Activated B cell treated with CpG ODN at 0.5 μM for 24 hours (primary cell): ENCODE measurements around the gene MPRIP. TPM values are rescaled to one million over a fixed set of nuclear protein-coding genes. Genes with fewer than 3 reads are reported as not detected.
A peak's percentile ranks its signal among the peaks of the same experiment; 100 is the strongest.

Source experiments
- ATAC-seq: fragments of 200-7000 bp; cut with Tn5 transposase; one replicate; pipeline ENCODE4 v1.10.0; 2021; ENCODE audit warnings: low read depth, mild to moderate bottlenecking, moderate library complexity
- CTCF ChIA-PET: fragments of 350-600 bp; sonication (Branson Sonifier 250); formaldehyde crosslinking; loops from one replicate; lab custom pipeline; 2021; ENCODE audit warnings: antibody characterized with exemption; lab: Charles Lee
- POLR2A ChIA-PET: fragments of 350-600 bp; sonication (Branson Sonifier 250); formaldehyde crosslinking; loops from one replicate; lab custom pipeline; 2021; ENCODE audit warnings: antibody characterized with exemption; lab: Charles Lee
- DNase-seq: peaks from one replicate; pipeline ENCODE4 v3.0.0; 2022
- H3K27ac Mint-ChIP-seq: one replicate; pipeline ENCODE4 v1.8.0; 2020; ENCODE audit warnings: mixed read lengths
- H3K27me3 Mint-ChIP-seq: one replicate; pipeline ENCODE4 v1.8.0; 2021; ENCODE audit warnings: mixed read lengths
- H3K36me3 Mint-ChIP-seq: one replicate; pipeline ENCODE4 v1.8.0; 2021; ENCODE audit warnings: low read depth, mixed read lengths
- H3K4me1 Mint-ChIP-seq: one replicate; pipeline ENCODE4 v1.8.0; 2021; ENCODE audit warnings: mixed read lengths
- H3K4me3 Mint-ChIP-seq: one replicate; pipeline ENCODE4 v1.8.0; 2020; ENCODE audit warnings: mild to moderate bottlenecking, mixed read lengths
- H3K9me3 Mint-ChIP-seq: one replicate; pipeline ENCODE4 v1.8.0; 2020; ENCODE audit warnings: mixed read lengths
- CTCF ChIP-seq: fragments of 200-600 bp; IDR thresholded peaks from one replicate; pipeline ENCODE4 v1.8.0; 2022; ENCODE audit warnings: antibody characterized with exemption, mild to moderate bottlenecking
- intact Hi-C: fragments of 100-400 bp; cut with micrococcal nuclease; formaldehyde crosslinking; loops from one replicate; pipeline ENCODE4 v1.15.1; 2024
- total RNA-seq: library from RNA; stranded (reverse); gene quantifications from 2 replicates; pipeline ENCODE4 v1.2.3, GENCODE V29; 2022

MPRIP gene
- total RNA-seq, 1 donor from 2014 or later: 231 TPM

GRCh38 chr17:17151055-17151454, 108.8 kb downstream of the MPRIP start:
- ATAC-seq (no peak), DNase-seq (no peak)
- POLR2A ChIA-PET: no interaction called here
- peaks cover 84% of the 10 kb centered on the region for H3K36me3 Mint-ChIP-seq
- H3K4me1 Mint-ChIP-seq: peaks cover 8% of the 10 kb centered on the region
- no peak overlapping the region for H3K27ac Mint-ChIP-seq
- CTCF ChIA-PET: no interaction called here
- H3K27me3 Mint-ChIP-seq: no peaks in the 10 kb centered on the region
- no peak for TF ChIP-seq CTCF
- intact Hi-C loops: no loop called here
- H3K9me3 Mint-ChIP-seq: no peaks in the 10 kb centered on the region
- H3K4me3 Mint-ChIP-seq: no peak overlapping the region

DNA sequence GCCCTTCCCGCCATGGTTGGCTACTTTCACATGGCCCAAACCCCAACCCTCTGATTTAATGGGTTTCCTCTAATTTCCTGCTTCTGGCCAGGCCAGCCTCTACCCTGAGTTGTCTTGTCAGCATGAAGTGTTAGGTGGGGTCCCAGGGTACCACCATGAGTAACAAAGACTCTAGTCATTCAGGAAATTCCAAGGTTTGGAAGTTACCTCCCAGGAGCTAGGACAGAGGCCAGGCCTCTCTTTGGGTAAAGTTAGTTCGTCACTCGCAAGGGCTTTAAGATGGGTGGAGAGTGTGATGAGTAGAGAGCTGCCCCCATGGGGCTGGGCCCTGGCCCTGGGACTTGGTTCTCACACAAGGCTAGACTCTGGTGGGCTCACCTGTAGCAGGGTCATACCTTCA, 109.3 kb downstream of the MPRIP start:
- peaks cover 8% of the 10 kb centered on the region for H3K4me1 Mint-ChIP-seq
- ChIA-PET CTCF (no interaction called here), POLR2A (no interaction called here)
- no peak overlapping the region for H3K4me3 Mint-ChIP-seq
- ATAC-seq (no peak), DNase-seq (no peak)
- H3K9me3 Mint-ChIP-seq: no peaks in the 10 kb centered on the region
- no peaks in the 10 kb centered on the region for H3K27me3 Mint-ChIP-seq
- no peak for TF ChIP-seq CTCF
- intact Hi-C loops: no loop called here
- H3K27ac Mint-ChIP-seq: peak overlapping the region; percentile 9
- H3K36me3 Mint-ChIP-seq: peaks cover 84% of the 10 kb centered on the region

DNA sequence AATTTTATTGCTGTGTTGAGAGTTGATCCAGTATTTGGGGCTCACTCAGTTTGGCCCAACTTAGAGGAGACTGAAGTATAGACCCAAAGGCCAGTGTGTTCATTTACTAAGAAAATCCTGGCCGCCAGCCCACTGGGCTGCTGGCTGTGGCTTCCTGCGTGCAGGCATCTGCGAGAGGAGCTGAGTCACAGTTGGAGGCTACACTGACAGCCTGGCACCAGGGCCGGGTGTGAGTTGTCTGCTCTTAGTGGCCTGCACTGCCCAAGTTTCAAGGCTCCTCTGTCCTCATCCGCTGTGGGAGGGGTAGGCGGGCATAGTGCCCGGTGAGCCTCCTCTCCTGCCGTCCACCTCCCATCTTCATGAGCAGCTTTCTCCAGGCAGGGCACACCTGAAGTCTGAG, 109.7 kb downstream of the MPRIP start:
- H3K27me3 Mint-ChIP-seq: no peaks in the 10 kb centered on the region
- no peak overlapping the region for H3K27ac Mint-ChIP-seq
- no peaks in the 10 kb centered on the region for H3K9me3 Mint-ChIP-seq
- intact Hi-C loops: no loop called here
- no peak for ATAC-seq
- peaks cover 84% of the 10 kb centered on the region for H3K36me3 Mint-ChIP-seq
- no peak for TF ChIP-seq CTCF
- ChIA-PET POLR2A (no interaction called here), CTCF (no interaction called here)
- peaks cover 8% of the 10 kb centered on the region for H3K4me1 Mint-ChIP-seq
- DNase-seq: no peak
- H3K4me3 Mint-ChIP-seq: no peak overlapping the region

GRCh38 chr17:17152385-17152784, 110.1 kb downstream of the MPRIP start:
- H3K4me3 Mint-ChIP-seq: no peak overlapping the region

DNA sequence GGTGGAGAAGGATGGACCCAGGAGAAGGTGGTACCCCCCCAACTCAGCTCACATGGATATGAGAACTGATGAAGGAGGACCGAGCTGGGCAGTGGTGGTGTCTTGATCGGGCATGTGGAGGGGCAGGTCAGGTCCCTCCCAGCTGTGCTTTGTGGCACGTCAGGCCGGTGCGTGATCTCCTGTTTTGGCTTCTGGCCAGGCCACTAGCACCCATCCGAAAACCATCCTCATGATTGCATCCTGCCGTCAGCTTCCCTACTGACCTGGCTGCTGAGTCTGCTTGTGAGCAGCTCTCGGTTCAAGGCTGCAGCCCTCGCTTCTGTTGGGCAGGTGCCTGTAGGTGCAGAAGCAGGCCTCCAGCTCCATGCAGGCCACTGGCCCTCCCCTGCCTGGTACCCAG, 110.8 kb downstream of the MPRIP start:
- H3K4me3 Mint-ChIP-seq: no peak overlapping the region
- POLR2A ChIA-PET: no interaction called here
- TF ChIP-seq CTCF: no peak
- ATAC-seq (no peak), DNase-seq (no peak)
- CTCF ChIA-PET: no interaction called here
- no peaks in the 10 kb centered on the region for H3K9me3 Mint-ChIP-seq
- no peaks in the 10 kb centered on the region for H3K27me3 Mint-ChIP-seq
- no peak overlapping the region for H3K27ac Mint-ChIP-seq
- intact Hi-C loops: no loop called here
- H3K36me3 Mint-ChIP-seq: peaks cover 82% of the 10 kb centered on the region
- peaks cover 8% of the 10 kb centered on the region for H3K4me1 Mint-ChIP-seq

More at GRCh38 chr17:17152385-17152784, 110.1 kb downstream of the MPRIP start:
- TF ChIP-seq CTCF: no peak
- Mint-ChIP-seq H3K27me3 (no peaks in the 10 kb centered on the region), H3K9me3 (no peaks in the 10 kb centered on the region), H3K4me1 (peaks cover 8% of the 10 kb centered on the region), H3K36me3 (peaks cover 84% of the 10 kb centered on the region), H3K27ac (no peak overlapping the region)
- CTCF ChIA-PET: no interaction called here
- POLR2A ChIA-PET: no interaction called here
- DNase-seq (no peak), ATAC-seq (no peak)
- intact Hi-C loops: no loop called here
